ENCODE measurements around the gene FOLR2.
"Not testable (repeated sequence)": the region's sequence is repeated elsewhere in the genome, so short reads cannot be mapped to it uniquely, and the experiment has no call there.

FOLR2 gene

DNA sequence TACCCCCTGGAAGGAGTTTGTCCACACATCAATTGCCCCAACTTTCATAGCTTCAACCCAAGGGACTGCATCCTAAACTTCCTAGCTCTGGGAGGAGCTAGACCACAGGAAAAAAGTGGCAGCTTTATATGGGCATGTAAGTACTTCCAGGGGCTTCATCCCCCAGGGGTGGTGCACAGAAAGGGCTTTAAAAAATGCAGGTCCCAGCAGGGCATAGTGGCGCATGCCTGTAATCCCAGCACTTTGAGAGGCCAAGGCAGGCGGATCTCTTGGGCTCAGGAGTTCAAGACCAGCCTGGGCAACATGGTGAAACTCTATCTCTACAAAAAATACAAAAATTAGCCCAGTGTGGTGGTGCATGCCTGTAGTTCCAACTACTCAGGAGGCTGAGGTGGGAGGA, 9.8 kb upstream of the FOLR2 start:
- DNase-seq (ENCODE audit: low spot score), result not testable (repeated sequence)

DNA sequence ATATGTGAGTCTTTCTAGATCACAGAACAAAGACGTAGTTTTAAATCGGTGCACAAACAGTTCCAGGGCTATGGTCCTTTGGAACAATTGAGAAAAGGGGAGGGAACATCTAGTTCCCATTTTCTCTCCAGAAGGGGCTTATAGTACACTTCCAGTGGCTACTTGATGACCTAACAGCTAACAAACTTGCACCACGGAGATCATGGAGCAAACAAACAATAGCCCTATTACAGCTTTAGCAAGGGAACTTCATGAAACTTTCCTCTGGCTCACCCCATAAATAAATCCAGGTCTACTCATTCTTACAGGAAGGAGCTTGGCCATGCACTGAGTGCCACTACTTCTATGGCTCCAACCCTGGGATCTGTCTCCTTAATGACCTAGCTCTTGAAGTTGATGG, 8.3 kb upstream of the FOLR2 start:
- no peak for DNase-seq (ENCODE audit: low spot score)

DNA sequence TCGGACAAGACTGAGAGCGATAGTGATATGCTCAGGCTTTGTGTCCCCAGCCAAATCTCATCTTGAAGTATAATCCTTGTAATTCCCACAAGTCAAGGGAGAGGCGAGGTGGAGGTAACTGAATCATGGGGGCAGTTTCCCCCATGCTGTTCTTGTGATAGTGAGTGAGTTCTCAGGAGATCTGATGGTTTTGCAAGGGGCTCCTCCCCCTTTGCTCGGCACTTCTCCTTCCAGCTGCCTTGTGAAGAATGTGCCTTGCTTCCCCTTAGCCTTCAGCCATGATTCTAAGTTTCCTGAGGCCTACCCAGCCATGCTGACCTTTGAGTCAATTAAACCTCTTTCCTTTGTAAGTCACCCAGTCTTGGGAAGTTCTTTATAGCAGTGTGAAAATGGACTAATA, 7.5 kb upstream of the FOLR2 start:
- DNase-seq (ENCODE audit: low spot score), result no peak

DNA sequence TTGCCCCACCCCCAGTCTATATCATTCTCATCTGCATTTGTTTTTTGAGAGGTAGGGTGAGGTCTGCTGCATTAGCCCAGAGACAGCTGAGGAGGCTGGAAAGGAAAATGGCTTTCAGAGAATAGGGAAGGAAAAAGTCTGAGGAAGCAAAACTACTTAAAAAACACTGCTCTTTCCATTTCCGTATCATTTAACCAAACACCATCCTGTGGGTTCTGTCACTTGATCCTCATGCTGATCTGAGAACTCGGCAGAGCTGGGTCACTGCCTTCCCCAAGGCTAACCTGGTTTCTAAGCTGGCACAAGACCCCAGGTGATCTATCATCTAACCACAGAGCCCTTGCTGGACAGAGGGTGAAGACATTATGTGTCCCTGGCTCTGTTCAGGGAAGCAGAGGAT, 1.2 kb downstream of the FOLR2 start:
- no peak for DNase-seq (ENCODE audit: low spot score)

DNA sequence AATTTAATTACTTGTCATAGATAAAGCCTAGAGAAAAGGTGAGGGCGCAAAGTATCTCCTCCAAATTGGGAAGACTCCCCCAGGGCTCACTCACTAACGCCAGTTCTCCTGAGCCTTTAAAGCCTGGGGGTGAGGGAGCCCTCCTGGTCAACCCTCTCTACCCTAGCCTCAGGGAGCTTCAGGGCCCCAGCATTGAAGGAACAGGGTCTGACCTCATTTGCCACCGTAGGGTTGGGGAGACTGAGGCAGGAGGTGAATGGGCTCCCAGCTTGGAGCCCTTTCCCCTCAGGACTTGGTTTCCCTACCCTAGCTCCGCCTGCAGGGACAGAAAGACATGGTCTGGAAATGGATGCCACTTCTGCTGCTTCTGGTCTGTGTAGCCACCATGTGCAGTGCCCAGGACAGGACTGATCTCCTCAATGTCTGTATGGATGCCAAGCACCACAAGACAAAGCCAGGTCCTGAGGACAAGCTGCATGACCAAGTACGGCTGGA, 1.7 kb downstream of the FOLR2 start:
- no peak for DNase-seq (ENCODE audit: low spot score)

GRCh38 chr11:72220696-72221363, 4.2 kb downstream of the FOLR2 start:
- DNase-seq (ENCODE audit: low spot score), result no peak

GRCh38 chr11:72221386-72222075, 4.9 kb downstream of the FOLR2 start:
- no peak for DNase-seq (ENCODE audit: low spot score)

- DNase-seq (ENCODE audit: low spot score), result no peak
Measured at GRCh38 chr11:72222106-72222891, 5.7 kb downstream of the FOLR2 start.

DNA sequence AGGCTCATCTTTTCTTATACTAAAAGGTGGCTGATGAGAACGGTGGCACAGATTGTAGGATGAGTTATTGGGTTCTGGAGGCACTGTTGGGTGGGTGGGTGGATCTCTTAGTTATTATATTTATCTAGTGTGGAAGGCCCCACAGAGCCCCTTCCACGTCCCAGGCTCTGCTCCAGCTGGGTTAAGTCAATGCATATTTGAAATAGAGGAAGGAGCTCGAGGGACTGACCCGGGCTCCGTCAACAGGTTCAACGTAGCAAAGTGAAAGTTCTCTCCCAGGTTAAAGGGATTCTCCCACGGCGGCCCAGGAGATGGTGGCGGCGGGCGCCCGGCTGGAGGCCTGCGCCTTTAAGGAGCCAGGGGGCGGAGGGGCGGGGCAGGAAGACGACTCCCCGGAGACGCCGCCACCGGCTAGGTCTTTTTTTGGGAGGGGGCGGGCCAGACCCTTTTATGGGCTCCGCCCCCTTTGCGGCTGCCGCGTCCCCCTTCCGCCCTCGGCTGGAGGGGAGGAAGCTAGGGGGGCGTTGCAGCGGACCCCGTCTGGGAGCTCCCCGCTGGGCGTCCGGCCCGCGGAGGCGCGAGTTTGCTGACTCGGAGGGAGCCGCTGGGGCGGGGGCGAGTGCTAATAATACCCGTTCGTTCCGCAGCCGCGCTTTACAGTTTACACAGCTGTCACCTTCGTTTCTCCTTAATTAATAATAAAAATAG, 6.5 kb downstream of the FOLR2 start:
- DNase-seq (ENCODE audit: low spot score), result peak; percentile 86

DNA sequence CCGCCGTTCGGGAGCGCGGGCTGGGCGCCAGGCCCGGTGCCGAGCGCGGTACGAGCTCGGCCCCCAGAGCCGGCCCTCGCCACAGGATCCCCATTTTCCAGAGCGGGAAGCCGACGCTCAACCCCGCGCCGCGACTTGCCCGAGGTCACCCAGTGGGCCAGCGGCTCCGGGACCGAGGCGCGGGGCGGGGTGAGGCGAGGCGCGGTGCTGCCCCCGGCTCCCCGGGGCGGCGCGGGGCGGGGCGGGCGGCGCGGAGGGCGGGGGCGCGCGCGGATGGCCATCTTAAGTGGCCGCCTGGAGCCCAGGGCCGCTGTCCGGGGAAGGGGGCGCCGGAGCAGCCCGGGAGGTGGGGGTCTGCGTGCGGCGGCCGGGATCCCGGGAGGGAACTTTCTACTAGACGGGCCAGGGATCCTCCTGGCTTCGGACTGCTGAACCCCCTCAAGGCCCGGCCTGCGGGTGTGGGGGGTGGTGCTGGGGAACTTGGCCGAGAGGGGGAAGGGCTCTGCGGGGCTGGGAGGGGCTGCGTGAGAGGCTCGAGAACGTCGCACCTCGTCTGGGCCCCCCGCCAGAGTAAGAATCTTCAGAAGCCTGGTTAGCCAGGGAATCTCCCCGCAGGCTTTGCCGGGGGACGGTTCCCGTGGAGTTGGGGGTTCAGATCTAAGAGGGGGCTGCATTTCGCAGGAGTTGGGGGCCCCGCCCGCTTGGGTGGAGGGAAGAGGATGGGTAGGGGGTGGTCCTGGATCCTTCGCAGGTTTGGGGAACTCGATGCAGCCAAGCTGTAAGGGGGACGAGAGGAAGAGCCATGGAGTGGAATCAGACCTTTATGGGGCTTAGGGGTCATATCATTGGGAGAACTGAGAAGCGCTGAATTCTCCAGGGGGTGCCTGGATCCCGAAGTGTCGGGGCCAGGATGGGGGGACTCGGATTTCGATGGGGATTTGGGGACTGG, 7.3 kb downstream of the FOLR2 start:
- DNase-seq (ENCODE audit: low spot score), result peak; percentile 50

- DNase-seq (ENCODE audit: low spot score), result no peak
Measured at GRCh38 chr11:72224564-72225410, 8.2 kb downstream of the FOLR2 start, which contains the start of gene INPPL1. Gene INPPL1 (plus strand): TSS chr11:72224767. CDS start chr11:72224985, 218 bp downstream.

GRCh38 chr11:72225411-72225951, 8.9 kb downstream of the FOLR2 start:
- no peak for DNase-seq (ENCODE audit: low spot score)

GRCh38 chr11:72226701-72227100, 10.1 kb downstream of the FOLR2 start:
- DNase-seq (ENCODE audit: low spot score), result no peak

DNA sequence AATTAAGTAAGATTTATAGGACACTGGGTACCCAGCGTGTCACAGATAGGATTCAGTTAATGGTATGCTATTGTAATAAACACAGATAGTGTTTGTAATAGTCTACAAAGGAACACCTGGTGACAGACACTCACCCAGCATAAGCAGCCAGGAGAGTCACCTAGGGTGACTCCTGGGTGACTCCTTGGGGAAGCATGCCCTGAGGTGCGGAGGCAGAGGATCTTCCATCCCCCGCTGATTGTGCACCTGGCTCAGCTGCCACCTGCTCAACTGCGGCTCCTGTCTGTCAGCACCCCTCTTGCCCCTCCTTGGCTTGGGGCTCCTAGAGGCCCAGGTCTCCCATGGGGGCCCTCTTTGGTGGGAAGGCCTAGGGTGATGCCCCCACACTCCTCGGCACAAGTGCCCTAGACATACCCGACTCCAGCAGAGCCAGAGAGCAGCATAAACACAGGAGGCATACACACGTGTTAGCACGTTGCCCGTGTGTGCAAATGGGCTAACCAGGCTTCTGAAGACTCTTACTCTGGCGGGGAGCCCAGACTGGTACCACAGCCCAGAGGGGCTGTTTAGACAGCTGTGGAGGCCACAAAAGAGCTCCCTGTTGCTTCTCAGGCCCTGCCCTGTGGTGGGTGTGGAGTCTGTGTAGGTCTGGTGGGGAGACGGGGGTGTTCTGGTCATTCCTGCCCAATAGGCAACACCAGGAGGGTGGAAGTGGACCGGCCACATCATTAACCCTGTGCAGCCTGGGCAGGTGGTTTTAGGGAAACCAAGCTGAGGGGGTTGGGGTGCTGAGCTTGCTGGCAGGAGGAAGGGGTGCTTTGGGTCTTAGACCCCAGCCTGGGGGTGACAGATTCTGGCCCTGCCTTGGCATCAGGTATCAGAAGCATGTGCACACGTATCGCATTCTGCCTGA, 11.0 kb downstream of the FOLR2 start:
- DNase-seq (ENCODE audit: low spot score), result no peak

- no peak for DNase-seq (ENCODE audit: low spot score)
Measured at GRCh38 chr11:72228229-72228843, 11.7 kb downstream of the FOLR2 start.

DNA sequence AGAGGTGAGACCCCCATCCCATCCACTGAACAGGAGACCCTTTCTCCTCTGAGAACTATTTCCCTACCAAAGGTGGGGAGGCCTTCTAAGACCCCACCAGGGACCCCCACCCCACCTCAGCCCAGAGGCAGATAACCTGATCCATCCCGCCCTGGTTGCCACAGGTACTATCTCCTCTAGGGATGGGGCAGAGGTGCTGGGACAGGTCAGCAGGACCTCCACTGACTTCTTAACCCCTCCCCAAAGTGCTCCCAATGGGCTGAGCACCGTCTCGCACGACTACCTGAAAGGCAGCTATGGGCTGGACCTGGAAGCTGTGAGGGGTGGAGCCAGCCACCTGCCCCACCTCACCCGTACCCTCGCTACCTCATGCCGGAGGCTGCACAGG, 12.2 kb downstream of the FOLR2 start:
- DNase-seq (ENCODE audit: low spot score), result no peak

DNA sequence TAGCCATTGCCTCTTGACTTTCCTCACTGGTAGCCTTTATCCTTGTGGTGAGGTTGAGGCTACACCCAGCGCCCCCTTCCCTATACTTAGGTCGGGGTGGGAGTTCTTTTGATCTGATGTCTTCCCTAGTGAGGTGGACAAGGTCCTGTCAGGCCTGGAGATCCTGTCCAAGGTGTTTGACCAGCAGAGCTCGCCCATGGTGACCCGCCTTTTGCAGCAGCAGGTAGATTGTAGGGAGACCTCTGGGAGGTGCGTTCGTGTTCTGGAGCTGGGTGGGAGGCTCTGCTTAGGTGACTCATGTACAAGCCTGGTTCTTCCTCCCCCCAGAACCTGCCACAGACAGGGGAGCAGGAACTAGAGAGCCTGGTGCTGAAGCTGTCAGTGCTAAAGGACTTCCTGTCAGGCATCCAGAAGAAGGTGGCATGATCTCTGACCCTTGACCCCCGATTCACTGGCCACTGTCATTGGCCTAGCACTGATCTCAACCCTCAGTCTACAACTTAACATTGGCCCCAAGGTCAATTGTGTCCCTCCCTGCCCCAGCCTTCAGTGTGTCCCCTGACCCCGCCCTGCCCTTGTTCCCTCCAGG, 12.8 kb downstream of the FOLR2 start:
- DNase-seq (ENCODE audit: low spot score), result no peak
